Lung (tissue), 12 donors: ENCODE measurements around the gene COX7A2. TPM values are rescaled to one million over a fixed set of nuclear protein-coding genes. Genes with fewer than 3 reads are reported as not detected.
A peak's percentile ranks its signal among the peaks of the same experiment; 100 is the strongest.

Experiments
- ATAC-seq: fragments of 200-7000 bp; cut with Tn5 transposase; one replicate; pipeline ENCODE4 v1.9.1; 2020; ENCODE audit warnings: moderate number of reproducible peaks; ENCODE audit not compliant: insufficient read depth, low FRiP score
- DNase-seq, 3 donors: peaks; one replicate each; pipeline ENCODE4 v3.0.0-alpha.2; 2013 to 2017
- H3K27ac ChIP-seq, 2 donors: one replicate each; pipeline ENCODE4 v1.5.1; 2013; ENCODE audit warnings: mild to moderate bottlenecking in 2 of 2, moderate library complexity in 2 of 2, control low read depth in 1 of 2, inconsistent platforms in 1 of 2, low read depth in 1 of 2, low read length in 1 of 2
- H3K27me3 ChIP-seq, 3 donors: one replicate each; pipeline ENCODE4 v1.5.1; 2013; ENCODE audit warnings: low read length in 2 of 3; ENCODE audit not compliant: control insufficient read depth in 3 of 3, insufficient read depth in 3 of 3
- H3K36me3 ChIP-seq, 4 donors: one replicate each; pipeline ENCODE4 v1.5.1; 2013; ENCODE audit warnings: low read length in 4 of 4, mild to moderate bottlenecking in 1 of 4, moderate library complexity in 1 of 4; ENCODE audit not compliant: control insufficient read depth in 4 of 4, insufficient read depth in 4 of 4
- H3K4me1 ChIP-seq, 5 donors: one replicate each; pipeline ENCODE4 v1.5.1; 2013; ENCODE audit warnings: low read length in 5 of 5, mild to moderate bottlenecking in 2 of 5, moderate library complexity in 1 of 5; ENCODE audit not compliant: control insufficient read depth in 5 of 5, insufficient read depth in 5 of 5
- H3K4me3 ChIP-seq: one replicate; pipeline ENCODE4 v1.5.1; 2013; ENCODE audit warnings: mild to moderate bottlenecking, control low read depth, moderate library complexity
- H3K9ac ChIP-seq, 2 donors: one replicate each; pipeline ENCODE4 v1.5.1; 2013; ENCODE audit warnings: low read length in 2 of 2, control low read depth in 1 of 2; ENCODE audit not compliant: insufficient read depth in 1 of 2
- H3K9me3 ChIP-seq, 4 donors: one replicate each; pipeline ENCODE4 v1.5.1; 2013; ENCODE audit warnings: low read length in 3 of 4, mild to moderate bottlenecking in 1 of 4, moderate library complexity in 1 of 4; ENCODE audit not compliant: control insufficient read depth in 4 of 4, insufficient read depth in 3 of 4
- CTCF ChIP-seq: IDR thresholded peaks from 2 replicates; pipeline ENCODE4 v1.5.1; 2012; ENCODE audit warnings: mild to moderate bottlenecking; ENCODE audit errors: control extremely low read depth, extremely low read depth
- WGBS, 2 donors: extraction: QIAGEN DNeasy Blood & Tissue Kit; methylation state at CpG; one replicate each; pipeline ENCODE4 v1.1.7; 2013; 5-methylcytosine and 5-hydroxymethylcytosine counted together
- polyA plus RNA-seq, 2 donors: library from polyadenylated mRNA; stranded (reverse); fragments of 200-250 nt; gene quantifications; one replicate each; pipeline ENCODE4 v1.2.1, GENCODE V29; 2013
- total RNA-seq, 2 donors: library from RNA; depleted of rRNA in 1 of 2; stranded (reverse); fragments of >200 nt in 1 of 2; gene quantifications; one replicate each; pipeline ENCODE4 v1.2.1, GENCODE V29; 2014 to 2021
- donor health status: control.
- donor health status: control.
- donor health status: Bipolar disorder and iron deficiency.
- donor health status: healthy.
- donor health status: DM: yes; HTN: yes; CAD: no.

COX7A2 gene
- total and polyA plus RNA-seq, 4 donors: 43.1 to 557 (median 398) TPM

GRCh38 chr6:75233092-75233615 lies 10.4 kb downstream of the COX7A2 start:
- 93 to 96% methylated on average over 4 of the region's 4 CpGs for WGBS, 2 donors
- peaks cover 0 to 14% (median 5%) of the 10 kb centered on the region in 4 donors for H3K36me3 ChIP-seq
- H3K4me1 ChIP-seq: peaks cover 0 to 11% (median 4%) of the 10 kb centered on the region in 5 donors
- DNase-seq: no peak
- no peak overlapping the region for H3K27ac ChIP-seq
- no peak for ATAC-seq
- no peaks in the 10 kb centered on the region for H3K27me3 ChIP-seq
- H3K4me3 ChIP-seq: no peak overlapping the region
- no peaks in the 10 kb centered on the region for H3K9me3 ChIP-seq
- TF ChIP-seq CTCF: no peak
- no peak overlapping the region for H3K9ac ChIP-seq

GRCh38 chr6:75230484-75231325 lies 12.9 kb downstream of the COX7A2 start:
- no peak overlapping the region for H3K4me3 ChIP-seq
- peak overlapping the region in 1 of 2 donors; percentile 8 for H3K9ac ChIP-seq

GRCh38 chr6:75224303-75224926 lies 19.2 kb downstream of the COX7A2 start:
- H3K36me3 ChIP-seq: no peaks in the 10 kb centered on the region
- peaks cover 0 to 42% (median 0%) of the 10 kb centered on the region in 5 donors for H3K4me1 ChIP-seq
- TF ChIP-seq CTCF: no peak
- H3K9ac ChIP-seq: no peak overlapping the region
- DNase-seq (no peak), ATAC-seq (no peak)
- no peaks in the 10 kb centered on the region for H3K27me3 ChIP-seq
- H3K4me3 ChIP-seq: no peak overlapping the region
- 77 to 82% methylated on average over 6 of the region's 6 CpGs for WGBS, 2 donors
- H3K27ac ChIP-seq: no peak overlapping the region
- H3K9me3 ChIP-seq: no peaks in the 10 kb centered on the region

More at GRCh38 chr6:75230484-75231325, 12.9 kb downstream of the COX7A2 start:
- Histone ChIP-seq H3K9me3 (no peaks in the 10 kb centered on the region), H3K4me1 (peaks cover 0 to 11% (median 4%) of the 10 kb centered on the region in 5 donors), H3K27me3 (no peaks in the 10 kb centered on the region), H3K27ac (no peak overlapping the region), H3K36me3 (no peaks in the 10 kb centered on the region)
- WGBS, 2 donors: 60 to 63% methylated on average over 10 of the region's 10 CpGs
- TF ChIP-seq CTCF: peak; percentile 51
- no peak for ATAC-seq
- DNase-seq: peak; percentile 41 to 74 (median 73)
